SKM-1 treated with dmso at 0.1 percent for 144 hours (cell line): Measurements from ENCODE around the gene EFL1.
A peak's percentile ranks its signal among the peaks of the same experiment; 100 is the strongest.
"Not testable (repeated sequence)": the region's sequence is repeated elsewhere in the genome, so short reads cannot be mapped to it uniquely, and the experiment has no call there.

Experiments used
- DNase-seq: peaks from one replicate; lab custom pipeline; 2025; ENCODE audit not compliant: unreplicated experiment; lab: John Stamatoyannopoulos, UW

Gene EFL1

GRCh38 chr15:82204575-82204974, 58.0 kb downstream of the EFL1 start:
- not testable (repeated sequence) for DNase-seq

GRCh38 chr15:82197733-82198594, 64.6 kb downstream of the EFL1 start:
- peak; percentile 26 for DNase-seq

DNA sequence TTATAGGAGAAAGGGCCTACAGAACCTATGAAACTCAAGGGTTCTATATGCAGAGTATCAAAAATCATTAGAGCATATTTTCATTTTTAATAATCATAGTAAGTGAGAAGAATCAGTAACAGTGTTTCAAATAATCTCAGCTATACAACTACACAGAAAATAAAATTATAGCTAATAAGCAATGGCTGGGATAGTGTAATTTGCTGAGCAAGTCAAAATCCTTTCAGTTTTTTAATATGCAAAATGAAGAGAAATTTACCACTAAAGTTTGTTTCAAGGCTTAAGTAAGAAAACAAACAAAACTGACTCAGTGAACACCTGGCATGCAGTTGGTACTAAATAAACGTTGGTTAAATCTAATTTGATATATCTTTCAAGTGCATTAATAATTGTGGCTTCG, 66.2 kb downstream of the EFL1 start:
- DNase-seq, result no peak

DNA sequence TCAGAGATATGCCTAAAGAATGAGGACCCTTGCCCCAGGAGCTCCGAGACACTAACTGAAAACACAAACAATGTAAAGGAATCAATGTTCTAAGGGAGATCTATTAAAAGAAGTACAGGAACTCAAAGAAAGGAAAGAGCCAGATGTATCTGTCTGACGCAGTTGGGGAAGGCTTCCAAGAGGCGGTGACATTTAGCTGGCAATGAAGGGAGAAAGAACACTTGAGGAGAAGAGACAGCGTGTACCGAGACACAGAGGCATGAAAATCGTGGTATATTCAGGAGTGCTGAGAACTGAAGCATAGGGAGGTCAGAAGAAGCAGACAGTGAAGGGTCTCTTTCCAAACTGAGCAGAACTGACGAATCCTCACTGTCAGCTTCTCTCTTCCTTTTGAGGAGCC, 66.7 kb downstream of the EFL1 start:
- DNase-seq, result not testable (repeated sequence)

GRCh38 chr15:82194488-82194887, 68.0 kb downstream of the EFL1 start:
- DNase-seq, result not testable (repeated sequence)

GRCh38 chr15:82193435-82193834, 69.1 kb downstream of the EFL1 start:
- not testable (repeated sequence) for DNase-seq

DNA sequence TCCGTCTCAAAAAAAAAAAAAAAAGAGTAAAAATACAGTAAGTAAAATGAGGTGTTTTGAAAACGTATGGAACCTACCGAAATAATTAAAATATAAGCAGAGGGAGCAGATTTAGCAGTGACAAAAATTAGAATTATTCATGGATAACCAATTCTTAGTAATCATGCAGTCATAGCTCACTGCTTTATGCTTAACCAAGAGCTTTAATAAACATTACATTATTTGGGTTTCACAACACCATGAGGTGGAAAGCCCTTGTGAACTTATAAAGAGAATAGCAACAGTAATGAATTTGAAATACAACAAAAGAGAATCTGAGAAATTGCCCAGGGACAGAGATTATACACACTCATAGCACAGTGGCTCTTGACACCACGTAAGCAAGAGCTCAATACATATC, 70.1 kb downstream of the EFL1 start:
- DNase-seq, result not testable (repeated sequence)

DNA sequence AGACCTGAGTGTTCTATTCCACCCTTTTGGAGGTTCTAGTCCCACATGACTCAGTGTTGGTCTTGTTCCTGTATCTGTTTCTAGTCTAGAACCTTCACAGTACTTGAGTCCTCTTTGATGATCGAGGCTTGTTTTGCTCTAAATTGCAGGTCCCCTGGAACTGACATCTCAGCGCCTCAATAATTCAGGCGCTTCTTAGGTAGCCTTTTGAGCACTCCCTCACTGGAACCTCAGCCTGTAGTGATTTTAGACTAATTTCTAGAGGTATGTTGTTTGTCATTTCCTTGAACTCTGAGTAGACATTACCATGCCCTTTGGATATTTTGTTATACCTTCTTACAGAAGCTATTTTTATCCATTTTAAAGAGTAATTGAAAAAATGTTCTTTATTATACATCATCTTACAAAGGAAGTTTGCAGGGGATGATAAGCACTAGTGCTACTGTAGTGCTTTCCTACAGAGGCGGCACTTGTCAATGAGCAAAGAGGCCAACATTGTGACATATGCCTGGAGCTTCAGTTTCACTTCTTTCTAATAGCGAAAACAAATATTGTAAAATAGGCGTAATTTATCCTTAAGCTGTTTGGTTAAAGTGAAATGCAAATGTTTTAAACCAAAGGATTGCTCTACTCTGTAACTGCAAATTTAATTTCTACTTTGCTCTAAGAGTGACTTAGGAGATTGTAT, 75.7 kb downstream of the EFL1 start:
- DNase-seq, result no peak

DNA sequence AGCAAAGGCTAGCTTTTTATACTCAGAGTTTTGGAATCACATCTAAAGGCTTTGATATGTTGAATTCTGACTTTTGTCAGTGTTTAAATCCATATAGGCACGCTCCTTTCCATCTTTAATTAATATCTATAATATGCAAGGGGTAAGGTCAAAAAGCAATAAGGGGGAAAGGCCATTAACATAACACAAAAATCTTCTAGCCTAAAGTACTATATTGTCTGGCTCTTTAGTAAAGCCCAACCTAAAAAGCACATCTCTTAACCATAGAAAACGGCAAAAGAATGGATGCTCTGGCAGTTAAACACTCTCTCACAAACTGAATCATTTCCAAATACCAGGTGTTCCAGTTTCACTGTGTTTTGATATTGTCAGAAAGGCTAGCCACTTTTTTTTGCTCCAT, 76.4 kb downstream of the EFL1 start:
- no peak for DNase-seq

DNA sequence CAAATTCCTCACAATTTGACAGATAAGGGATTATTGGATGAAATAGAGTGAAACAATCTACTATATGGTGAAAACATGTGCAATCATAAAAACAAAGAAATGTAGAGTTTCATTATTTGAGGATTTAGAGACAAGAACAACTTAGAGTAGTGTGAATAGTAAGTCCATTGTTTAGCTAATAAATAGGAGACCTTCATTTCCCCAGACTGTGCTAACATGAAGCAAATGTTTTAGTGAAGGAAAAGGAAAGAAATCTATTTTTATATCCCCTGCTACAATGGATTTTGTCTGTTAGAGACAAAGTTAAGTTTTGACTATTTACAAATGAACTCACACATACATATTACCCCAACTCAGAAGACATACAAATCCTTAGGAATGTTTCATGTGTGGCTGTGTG, 77.8 kb downstream of the EFL1 start:
- DNase-seq, result no peak

DNA sequence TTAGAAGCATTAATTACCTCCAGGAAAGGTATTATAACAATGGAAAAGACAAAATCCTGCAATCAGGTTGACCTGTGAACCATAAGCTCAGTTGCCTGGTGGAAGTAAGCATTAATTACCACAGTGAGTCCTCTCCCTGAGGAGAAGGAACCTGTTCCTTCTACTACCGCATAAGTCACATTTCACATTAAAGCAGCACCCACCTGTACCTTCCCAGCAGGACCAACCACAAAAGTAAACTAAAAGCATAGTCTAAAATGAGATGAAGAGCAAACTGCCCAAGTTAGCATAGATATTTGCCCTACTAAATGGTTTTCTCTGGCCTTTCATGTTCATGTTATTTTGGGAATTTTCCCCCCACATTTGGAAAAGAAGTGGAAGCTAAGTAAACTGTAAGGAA, 78.2 kb downstream of the EFL1 start:
- DNase-seq, result no peak

DNA sequence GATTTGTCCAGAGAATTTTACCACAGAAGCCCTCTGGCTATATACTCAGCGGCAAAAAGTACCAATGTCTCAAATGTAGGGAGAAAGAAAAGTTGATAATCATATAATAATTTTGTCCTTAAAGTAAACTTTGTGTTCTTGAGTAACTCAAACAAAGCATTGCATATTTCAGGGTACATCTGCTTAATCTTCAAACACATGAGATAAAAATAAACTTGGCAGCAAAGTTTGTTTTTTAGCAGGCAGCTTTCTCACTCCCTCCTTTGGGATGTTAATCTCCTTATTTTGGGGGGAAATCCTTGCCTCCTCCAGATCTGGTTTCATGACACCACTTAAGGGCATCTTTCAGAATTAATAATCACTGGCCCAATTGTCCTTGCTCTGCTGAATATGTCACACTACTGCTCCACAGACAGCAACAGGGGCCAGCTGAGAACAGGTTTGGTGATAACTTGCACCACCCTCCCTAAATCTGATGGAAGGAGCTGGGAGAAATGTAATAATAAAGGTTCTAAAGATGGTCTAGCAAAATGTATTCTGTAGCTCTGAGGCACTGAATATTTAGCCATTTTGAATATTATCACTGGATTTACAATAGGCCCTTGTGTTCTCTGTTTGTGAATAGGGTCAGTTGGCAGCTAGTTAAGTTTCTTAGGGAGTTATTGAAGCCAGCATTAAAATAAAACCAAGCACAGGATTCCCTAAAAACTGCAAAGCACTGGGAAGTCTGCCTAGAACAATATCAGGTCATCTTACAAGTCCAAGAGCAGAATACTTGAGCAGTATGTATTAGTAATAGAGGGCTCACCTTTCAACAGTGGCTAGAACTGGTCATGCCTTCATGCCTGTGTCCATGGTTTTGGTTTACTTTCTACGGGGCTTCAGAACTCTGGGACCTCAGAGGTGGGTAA, 79.2 kb downstream of the EFL1 start:
- no peak for DNase-seq

DNA sequence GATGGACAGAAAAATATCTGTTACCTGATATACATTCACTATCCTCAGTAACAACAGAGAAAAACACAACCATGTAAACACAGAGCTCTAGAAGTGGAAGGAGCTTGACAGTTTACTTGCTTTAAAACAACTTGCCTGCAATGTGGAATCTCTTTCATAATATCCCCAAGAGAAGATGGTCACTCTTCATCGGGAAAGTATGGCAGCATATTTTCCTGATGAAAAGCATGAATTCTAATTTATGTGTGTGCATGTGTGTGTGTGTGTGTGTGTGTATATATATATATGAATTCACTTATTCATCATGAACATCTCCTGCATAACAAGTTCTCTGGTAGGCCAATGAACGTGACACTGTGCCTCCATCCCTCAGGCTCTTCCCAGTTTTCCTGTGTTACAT, 81.2 kb downstream of the EFL1 start:
- no peak for DNase-seq

DNA sequence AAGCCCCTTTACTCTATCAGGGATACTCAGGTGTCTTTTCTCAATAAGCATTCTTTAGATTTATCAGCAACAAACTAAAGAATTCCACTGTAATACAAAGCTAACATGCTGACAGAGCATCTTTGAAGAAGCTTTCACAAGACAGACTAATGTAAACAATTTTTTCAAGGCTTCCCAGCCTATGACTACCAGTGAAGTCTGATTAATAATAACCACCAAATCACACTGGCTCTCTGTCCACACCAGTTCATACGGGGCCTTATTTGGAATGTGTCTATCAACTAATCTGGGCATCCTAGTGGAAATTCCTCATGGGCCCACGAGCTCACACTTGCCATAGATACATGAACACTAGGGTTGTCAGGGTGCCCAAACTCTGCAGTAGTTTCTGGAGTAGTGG, 84.5 kb downstream of the EFL1 start:
- DNase-seq, result no peak

DNA sequence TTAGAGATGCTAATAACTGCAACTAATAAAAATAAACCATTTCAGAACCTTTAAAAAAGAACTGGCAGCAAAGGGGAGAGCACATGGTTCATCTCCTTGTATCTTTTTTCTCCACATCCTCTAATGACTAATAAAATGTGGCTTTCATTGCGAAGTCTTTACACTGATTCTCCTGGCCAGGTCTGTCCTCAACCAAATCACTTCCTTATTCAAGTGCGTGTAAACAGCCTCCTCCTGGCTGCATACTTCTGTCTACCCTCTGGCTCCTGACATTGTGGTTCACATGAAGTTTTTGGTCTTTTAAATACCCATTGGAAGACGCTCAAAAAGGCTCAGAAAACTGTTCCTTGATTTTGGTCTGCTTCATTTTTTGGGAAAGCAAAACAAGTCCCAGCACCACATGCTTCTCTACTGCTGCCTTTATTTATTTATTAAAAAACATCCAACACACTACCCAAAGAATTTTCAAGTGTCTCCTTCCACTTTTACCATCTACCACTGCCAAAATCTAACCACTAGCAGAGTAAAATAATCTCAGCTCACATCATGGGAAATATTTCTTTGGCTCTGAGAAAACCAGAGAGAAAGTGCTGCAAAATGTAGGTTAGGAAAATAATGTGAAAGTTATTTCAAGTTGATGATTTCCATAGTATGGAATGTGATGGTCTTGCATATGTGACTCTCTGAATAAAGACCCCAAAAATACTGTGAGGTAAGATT, 85.1 kb downstream of the EFL1 start:
- DNase-seq, result no peak

DNA sequence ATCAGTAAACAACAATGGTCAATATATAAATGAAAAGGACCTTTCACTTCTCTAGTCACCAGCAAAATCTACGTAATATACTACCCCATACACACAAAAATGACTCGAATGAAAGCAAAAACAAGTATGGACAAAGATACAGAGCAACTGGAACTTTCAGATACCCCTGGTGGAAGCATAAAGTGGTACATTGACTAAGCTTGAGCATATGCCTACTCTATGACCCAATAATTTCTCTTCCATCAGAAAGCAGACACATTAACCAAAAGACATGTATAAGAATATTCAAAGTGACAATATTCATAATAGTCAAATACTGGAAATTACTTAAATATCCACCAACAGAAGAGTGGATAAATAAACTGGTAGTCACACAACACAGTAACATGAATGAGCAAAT, 86.0 kb downstream of the EFL1 start:
- DNase-seq, result no peak

DNA sequence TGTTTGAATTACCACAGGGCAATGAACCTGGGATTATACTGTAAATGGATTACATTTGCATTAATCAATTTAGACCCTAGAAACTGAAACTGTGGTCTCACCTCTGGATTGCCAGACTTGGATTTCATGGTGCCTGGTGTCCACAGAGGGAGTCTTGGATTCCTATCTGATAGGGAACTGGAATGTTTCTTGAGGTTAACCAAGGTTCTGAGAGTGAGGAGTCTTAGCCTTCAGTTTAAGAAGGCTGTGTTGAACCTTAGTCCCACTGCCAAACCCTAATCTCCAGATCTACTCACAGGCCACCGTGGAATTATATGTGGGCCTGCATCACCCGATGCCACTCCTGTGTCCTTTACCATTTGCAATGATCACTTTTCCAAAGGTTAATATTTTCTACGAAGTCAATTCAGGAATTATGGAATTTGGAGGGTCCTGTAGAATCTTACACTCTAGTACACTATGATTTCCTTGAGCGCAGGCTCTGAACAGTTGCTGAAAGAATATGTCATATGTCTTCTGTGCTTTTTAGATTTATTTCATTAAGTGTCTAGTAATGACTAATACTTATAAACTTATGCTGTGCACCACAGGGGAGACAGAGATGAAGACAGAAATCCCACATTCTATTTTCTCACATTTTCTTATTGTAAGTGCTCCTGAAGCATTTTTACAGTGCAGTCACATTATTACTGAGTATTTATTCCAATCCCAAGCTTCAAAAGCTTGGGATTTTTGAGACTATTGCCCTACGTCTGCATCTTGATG, 87.9 kb downstream of the EFL1 start:
- DNase-seq, result no peak

- no peak for DNase-seq
Observed at GRCh38 chr15:82173108-82173507, 89.4 kb downstream of the EFL1 start.

DNA sequence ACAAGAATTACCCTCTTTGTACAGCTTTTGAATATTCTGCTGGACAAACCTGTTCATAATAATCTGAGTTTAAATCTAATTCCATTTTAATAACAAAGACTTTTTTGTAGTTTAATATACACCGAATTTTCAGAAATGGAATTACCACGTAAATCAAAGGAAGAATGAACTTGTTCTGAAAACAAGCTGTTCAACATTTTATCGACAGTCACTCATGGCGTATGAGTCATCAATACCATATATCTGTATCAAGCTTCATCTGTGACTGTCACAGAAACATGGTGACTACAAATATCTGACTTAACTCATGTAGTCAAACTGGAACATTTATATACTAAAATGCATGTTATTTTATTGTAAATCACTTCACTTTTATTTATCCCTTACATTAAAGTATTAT, 90.0 kb downstream of the EFL1 start:
- no peak for DNase-seq

GRCh38 chr15:82168757-82169156, 93.8 kb downstream of the EFL1 start:
- no peak for DNase-seq
